ENCODE data around the gene MCOLN1.
"Not testable (repeated sequence)": the region's sequence is repeated elsewhere in the genome, so short reads cannot be mapped to it uniquely, and the experiment has no call there.

The MCOLN1 gene

GRCh38 chr19:7544626-7545025 lies 22.2 kb downstream of the MCOLN1 start:
- no peak for DNase-seq

DNA sequence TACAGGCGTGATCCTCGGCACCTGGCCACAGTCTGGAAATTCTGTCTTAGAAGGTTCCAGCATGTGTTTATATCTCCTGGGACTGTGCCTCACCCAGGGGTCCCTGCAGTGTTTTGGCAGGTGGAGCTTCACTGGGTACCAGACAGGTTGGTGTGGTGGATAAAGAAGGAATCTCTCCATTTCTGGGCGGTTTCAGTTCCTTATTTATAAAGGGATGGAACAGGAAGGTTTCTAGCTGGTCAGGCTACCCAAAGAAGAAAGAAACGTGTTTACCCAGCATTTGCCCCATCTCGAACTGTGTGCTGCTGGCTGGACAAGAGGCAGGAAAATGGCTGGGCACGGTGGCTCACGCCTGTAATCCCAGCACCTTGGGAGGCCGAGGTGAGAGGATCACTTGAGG lies 22.9 kb downstream of the MCOLN1 start:
- no peak for DNase-seq

DNA sequence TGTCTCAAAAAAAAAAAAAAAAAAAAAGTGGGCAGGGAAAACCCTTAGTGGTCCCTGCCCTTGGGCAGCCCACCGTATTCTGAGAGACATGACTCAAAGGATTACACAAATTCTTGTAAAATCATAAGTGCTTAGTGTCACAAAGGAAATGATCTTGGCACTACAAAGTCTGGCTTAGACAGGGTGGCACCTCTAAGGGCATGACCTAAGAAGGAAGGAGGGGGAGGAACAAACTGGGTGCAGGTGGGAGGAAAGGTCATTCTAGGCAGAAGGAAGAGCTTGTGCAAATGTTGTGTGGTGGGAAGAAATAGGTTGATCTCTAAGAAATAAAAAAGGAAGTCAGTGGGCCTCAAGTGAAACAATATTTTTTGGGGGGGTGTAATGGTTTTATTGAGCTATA lies 23.5 kb downstream of the MCOLN1 start:
- DNase-seq, result no peak

GRCh38 chr19:7547159-7547558 lies 24.7 kb downstream of the MCOLN1 start:
- DNase-seq, result no peak

GRCh38 chr19:7549429-7550148 lies 27.2 kb downstream of the MCOLN1 start:
- DNase-seq, result no peak

DNA sequence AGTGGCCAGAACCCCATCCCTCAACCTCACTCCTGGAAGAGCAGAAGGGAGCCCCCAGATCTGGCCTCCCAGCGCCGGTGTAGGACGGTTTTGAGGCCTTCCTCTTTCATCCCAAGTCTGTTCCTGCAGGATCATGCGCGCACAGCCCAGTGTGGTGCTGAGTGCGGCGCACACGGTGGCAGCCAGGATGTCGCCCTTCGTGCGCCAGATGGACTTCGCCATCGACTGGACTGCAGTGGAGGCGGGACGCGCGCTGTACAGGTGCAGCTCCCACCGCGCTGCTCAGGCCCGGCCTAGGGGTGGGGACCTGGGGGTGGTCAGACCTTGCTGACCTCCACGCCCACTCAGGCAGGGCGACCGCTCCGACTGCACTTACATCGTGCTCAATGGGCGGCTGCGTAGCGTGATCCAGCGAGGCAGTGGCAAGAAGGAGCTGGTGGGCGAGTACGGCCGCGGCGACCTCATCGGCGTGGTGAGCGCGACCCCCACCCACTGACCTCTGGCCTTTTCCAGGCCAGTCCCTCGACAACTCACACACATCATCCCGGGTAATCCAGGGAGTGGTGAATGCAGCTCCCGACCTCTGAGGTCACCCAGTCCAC lies 27.8 kb downstream of the MCOLN1 start:
- DNase-seq, result no peak

- peak; percentile 18 to 25 for DNase-seq
Observed at GRCh38 chr19:7550987-7551761, 28.8 kb downstream of the MCOLN1 start.

DNA sequence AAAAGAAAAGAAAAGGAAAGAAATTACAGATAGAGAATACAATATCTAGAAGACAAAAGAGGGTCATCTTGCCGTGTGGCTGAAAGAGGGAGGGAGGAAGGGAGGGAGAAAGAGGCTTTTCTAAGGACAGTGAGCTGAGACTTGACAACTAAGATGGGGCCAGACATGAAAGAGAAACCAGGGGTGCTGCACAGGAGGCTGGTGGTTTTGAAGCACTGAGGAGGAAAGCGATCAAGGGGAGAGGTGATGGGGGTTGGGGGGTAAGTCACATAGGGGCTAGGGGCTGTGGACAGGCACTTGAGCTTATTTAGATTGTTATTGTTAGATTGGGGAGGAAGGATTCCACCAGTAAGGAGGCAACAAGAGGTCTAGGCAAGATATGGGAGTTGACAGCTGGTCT lies 30.4 kb downstream of the MCOLN1 start:
- DNase-seq, result no peak

DNA sequence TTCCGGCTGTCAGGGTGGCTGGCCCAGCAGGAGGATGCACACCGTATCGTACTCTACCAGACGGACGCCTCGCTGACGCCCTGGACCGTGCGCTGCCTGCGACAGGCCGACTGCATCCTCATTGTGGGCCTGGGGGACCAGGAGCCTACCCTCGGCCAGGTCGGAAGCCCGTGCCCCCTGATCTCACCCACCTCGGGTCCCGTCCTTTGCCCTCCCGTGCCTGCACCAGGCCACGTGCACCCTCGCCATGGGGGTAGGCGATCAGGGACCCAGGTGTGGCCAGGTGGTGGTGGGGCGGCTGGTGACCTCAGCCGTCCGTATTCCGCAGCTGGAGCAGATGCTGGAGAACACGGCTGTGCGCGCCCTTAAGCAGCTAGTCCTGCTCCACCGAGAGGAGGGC lies 32.1 kb downstream of the MCOLN1 start:
- DNase-seq, result no peak

DNA sequence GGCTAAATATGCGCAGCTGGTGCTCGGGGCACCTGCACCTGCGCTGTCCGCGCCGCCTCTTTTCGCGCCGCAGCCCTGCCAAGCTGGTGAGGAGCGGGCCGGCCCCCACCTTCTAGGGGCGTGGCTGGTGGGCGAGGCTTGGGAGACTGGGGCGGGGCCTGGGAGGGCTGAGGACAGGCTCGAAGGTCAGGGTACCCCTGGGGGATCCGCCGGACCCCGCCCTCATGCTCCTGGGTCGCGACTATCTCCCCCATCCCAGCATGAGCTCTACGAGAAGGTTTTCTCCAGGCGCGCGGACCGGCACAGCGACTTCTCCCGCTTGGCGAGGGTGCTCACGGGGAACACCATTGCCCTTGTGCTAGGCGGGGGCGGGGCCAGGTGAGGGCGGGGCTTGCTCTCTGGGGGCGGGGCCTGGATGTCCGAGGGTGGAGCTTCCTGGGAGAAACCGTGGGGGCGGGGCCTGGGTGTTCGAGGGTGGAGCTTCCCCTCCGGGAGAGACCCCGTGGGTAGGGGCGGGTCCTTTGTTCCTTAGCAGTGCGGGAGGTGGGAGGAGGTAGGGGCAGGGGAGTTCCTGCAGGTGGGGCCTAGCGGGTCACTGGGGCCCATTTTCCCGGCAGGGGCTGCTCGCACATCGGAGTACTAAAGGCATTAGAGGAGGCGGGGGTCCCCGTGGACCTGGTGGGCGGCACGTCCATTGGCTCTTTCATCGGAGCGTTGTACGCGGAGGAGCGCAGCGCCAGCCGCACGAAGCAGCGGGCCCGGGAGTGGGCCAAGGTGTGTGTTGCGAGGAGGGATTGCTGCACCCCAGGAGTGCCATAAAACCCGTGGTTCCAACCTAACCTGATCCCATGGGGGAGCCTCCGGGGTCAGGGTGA lies 32.8 kb downstream of the MCOLN1 start:
- peak; percentile 38 to 43 for DNase-seq

- no peak for DNase-seq
Observed at GRCh38 chr19:7556696-7557315, 34.4 kb downstream of the MCOLN1 start.

GRCh38 chr19:7558667-7559066 lies 36.2 kb downstream of the MCOLN1 start:
- DNase-seq, result no peak

DNA sequence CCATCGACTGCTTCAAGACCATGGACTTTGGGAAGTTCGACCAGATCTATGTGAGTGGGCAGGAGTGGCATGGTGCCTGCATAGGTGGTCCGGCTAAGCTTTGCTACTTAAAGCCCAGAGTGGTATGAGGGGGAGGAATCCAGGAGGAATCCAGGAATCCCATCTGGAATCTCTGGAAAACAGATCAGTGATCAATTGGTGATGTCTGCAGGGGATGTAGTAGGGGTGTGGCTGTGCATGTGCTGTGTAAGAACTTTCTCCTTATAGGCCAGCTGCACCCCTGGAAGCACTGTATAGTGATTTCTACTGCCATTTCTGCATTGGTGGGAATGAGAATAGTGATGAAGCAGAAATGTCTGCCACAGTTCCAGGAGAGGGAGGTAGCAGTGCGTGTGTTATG lies 36.7 kb downstream of the MCOLN1 start:
- DNase-seq, result no peak

- no peak for DNase-seq
Observed at GRCh38 chr19:7560255-7560654, 37.8 kb downstream of the MCOLN1 start.

DNA sequence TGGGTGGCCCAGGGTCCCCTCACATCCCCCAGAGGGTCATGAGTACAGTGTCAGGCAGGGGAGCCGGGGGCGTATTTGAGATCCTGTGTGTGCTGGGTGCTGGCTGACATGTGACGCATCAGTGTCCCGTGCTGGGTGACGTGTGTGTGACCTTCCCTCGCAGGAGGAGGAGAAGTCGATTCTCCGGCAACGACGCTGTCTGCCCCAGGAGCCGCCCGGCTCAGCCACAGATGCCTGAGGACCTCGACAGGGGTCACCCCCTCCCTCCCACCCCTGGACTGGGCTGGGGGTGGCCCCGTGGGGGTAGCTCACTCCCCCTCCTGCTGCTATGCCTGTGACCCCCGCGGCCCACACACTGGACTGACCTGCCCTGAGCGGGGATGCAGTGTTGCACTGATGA lies 38.9 kb downstream of the MCOLN1 start:
- no peak for DNase-seq

DNA sequence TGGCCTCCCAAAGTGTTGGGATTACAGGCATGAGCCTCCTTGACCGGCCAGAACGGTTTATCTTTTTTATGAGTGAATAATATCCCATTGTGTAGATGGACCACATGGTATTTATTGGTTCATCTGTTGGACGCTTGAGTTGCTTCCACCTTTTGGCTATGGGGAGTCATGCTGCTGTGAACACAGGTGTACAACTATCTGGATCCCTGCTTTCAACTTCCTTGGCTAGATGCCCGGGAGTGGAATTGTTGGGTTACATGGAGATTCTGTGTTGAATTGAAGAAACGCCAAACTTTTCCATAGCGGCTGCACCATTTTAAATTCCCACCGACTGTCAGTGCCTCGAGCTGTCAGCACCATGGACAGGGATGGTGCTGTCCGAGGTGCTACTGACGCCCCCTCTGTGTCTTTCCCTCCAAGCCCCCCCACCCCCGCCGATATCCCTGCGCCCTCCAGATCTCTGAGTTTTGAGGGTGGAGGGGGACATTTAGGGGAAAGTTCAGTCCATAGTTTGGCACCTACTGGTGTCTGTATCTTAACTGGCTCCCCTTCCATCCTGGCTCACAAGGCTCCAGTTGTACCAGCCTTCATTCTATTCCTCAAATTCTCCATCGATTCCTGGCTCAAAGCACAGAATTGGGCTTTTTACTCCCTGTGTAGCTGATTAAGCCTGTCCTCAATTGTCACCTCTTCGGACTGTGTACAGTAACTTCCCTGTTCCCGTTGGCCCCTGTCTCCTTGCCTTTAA lies 40.4 kb downstream of the MCOLN1 start:
- DNase-seq, result no peak

DNA sequence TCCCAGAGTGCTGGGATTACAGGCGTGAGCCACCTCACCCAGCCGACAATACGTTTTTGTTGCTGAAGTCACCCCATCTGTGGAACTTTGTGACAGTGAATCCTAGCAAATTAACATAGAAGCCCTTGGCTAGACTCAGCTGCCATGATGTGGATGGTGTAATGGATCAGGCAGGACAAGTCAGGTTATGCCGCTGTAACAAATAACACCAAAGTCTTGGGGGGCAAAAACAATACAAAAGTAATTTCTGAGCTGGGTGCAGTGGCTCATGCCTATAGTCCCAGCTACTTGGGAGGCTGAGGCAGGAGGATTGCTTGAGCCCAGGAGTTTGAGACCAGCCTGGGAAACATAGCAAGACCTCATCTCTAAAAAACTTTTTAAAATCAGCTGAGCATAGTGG lies 42.4 kb downstream of the MCOLN1 start:
- no peak for DNase-seq

- no peak for DNase-seq
Observed at GRCh38 chr19:7565332-7565731, 42.9 kb downstream of the MCOLN1 start.

- no peak for DNase-seq
Observed at GRCh38 chr19:7570761-7571160, 48.3 kb downstream of the MCOLN1 start.

- DNase-seq, result no peak
Observed at GRCh38 chr19:7575434-7576040, 53.1 kb downstream of the MCOLN1 start.

DNA sequence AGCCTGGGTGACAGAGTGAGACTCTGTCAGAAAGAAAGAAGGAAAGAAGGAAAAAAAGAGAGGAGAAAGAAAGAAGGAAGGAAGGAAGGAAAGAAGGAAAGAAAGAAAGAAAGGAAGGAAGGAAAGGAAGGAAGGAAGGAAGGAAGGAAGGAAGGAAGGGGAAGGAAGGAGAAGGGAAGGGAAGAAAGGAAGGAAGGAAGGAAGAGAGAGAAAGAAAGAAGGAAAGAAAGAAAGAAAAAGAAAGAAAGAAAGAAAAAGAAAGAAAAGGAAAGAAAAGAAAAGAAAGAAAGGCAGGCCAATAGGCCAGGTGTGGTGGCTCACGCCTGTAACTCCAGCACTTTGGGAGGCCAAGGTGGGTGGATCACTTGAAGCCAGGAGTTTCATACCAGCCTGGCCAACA lies 55.0 kb downstream of the MCOLN1 start:
- not testable (repeated sequence) for DNase-seq
